ENCODE results near the gene ME3.

Gene ME3

GRCh38 chr11:86692317-86692716 is 19.9 kb upstream of the ME3 start:
- TF ChIP-seq REST (IDR thresholded peaks at IDR 0.05; ENCODE audit: insufficient replicate concordance, low read depth) (no peak), CTCF (IDR thresholded peaks at IDR 0.05; ENCODE audit: insufficient read depth, low read length) (no peak), GABPA (IDR thresholded peaks at IDR 0.05; ENCODE audit: low read depth) (no peak), POLR2AphosphoS5 (IDR thresholded peaks at IDR 0.05; ENCODE audit: low read depth) (no peak), SPI1 (IDR thresholded peaks at IDR 0.05; ENCODE audit: borderline replicate concordance, low read depth) (no peak)
- Histone ChIP-seq H3K4me3 (replicated peaks; ENCODE audit: insufficient read depth, low read length) (no peak overlapping the region), H3K27ac (replicated peaks) (no peak overlapping the region), H3K27me3 (ENCODE audit: insufficient read depth, poor library complexity, severe bottlenecking) (no peaks in the 10 kb centered on the region)
- no peak for DNase-seq (ENCODE audit: low read depth in 1 of 2, low spot score in 1 of 2)

- no peaks in the 10 kb centered on the region for H3K27me3 ChIP-seq (ENCODE audit: insufficient read depth, poor library complexity, severe bottlenecking)
- no peak overlapping the region for H3K4me3 ChIP-seq (replicated peaks; ENCODE audit: insufficient read depth, low read length)
- no peak for TF ChIP-seq CTCF (IDR thresholded peaks at IDR 0.05; ENCODE audit: insufficient read depth, low read length)
- H3K27ac ChIP-seq (replicated peaks) = no peak overlapping the region
- DNase-seq (ENCODE audit: low read depth in 1 of 2, low spot score in 1 of 2) = no peak
These were observed 16.2 kb upstream of the ME3 start for GRCh38 chr11:86688398-86689179.

GRCh38 chr11:86687185-86687778 is 14.9 kb upstream of the ME3 start:
- DNase-seq (ENCODE audit: low read depth in 1 of 2, low spot score in 1 of 2) = no peak
- Histone ChIP-seq H3K27ac (replicated peaks) (no peak overlapping the region), H3K27me3 (ENCODE audit: insufficient read depth, poor library complexity, severe bottlenecking) (no peaks in the 10 kb centered on the region), H3K4me3 (replicated peaks; ENCODE audit: insufficient read depth, low read length) (no peak overlapping the region)
- TF ChIP-seq REST (IDR thresholded peaks at IDR 0.05; ENCODE audit: insufficient replicate concordance, low read depth) = no peak
- TF ChIP-seq GABPA (IDR thresholded peaks at IDR 0.05; ENCODE audit: low read depth) = no peak
- TF ChIP-seq POLR2AphosphoS5 (IDR thresholded peaks at IDR 0.05; ENCODE audit: low read depth) = no peak
- TF ChIP-seq SPI1 (IDR thresholded peaks at IDR 0.05; ENCODE audit: borderline replicate concordance, low read depth) = no peak
- TF ChIP-seq CTCF (IDR thresholded peaks at IDR 0.05; ENCODE audit: insufficient read depth, low read length) = no peak

All from HL-60 (cell line).